ENCODE measurements around the gene MMP12. TPM values are rescaled to one million over a fixed set of nuclear protein-coding genes. Genes with fewer than 3 reads are reported as not detected.

The MMP12 gene
- total RNA-seq, 4 donors from 2014 or later: 0.40 to 0.53 TPM; not detected in 2

DNA sequence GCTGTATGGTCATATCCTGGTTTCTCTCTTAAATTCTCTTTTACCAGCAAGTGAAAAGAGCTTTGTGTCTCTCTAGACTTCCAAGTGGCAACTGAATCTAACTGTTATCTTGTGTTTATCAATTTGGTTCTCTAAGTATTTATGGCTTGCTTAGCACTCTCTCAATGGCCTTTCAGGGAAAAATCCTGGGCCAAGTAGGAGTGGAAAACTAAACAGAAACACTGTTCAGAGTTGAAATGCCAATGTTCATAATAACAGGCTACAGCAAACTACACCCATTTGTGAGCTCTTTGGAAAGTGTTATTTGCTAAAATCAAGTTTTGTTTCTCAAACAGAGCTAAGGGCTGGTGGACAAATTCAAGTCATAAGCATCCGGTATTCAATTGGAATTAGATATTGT lies 10.1 kb downstream of the MMP12 start:
- no peaks in the 10 kb centered on the region for H3K27me3 ChIP-seq
- H3K36me3 ChIP-seq: no peaks in the 10 kb centered on the region
- H3K27ac ChIP-seq: no peak overlapping the region
- H3K9me3 ChIP-seq: no peaks in the 10 kb centered on the region
- H3K4me3 ChIP-seq: no peak overlapping the region
- TF ChIP-seq, protein P1, sequence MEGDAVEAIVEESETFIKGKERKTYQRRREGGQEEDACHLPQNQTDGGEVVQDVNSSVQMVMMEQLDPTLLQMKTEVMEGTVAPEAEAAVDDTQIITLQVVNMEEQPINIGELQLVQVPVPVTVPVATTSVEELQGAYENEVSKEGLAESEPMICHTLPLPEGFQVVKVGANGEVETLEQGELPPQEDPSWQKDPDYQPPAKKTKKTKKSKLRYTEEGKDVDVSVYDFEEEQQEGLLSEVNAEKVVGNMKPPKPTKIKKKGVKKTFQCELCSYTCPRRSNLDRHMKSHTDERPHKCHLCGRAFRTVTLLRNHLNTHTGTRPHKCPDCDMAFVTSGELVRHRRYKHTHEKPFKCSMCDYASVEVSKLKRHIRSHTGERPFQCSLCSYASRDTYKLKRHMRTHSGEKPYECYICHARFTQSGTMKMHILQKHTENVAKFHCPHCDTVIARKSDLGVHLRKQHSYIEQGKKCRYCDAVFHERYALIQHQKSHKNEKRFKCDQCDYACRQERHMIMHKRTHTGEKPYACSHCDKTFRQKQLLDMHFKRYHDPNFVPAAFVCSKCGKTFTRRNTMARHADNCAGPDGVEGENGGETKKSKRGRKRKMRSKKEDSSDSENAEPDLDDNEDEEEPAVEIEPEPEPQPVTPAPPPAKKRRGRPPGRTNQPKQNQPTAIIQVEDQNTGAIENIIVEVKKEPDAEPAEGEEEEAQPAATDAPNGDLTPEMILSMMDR (IDR thresholded peaks at IDR 0.05): no peak
- TF ChIP-seq POLR2A (IDR thresholded peaks at IDR 0.05): no peak
- H3K4me1 ChIP-seq: no peaks in the 10 kb centered on the region
- DNase-seq: no peak

DNA sequence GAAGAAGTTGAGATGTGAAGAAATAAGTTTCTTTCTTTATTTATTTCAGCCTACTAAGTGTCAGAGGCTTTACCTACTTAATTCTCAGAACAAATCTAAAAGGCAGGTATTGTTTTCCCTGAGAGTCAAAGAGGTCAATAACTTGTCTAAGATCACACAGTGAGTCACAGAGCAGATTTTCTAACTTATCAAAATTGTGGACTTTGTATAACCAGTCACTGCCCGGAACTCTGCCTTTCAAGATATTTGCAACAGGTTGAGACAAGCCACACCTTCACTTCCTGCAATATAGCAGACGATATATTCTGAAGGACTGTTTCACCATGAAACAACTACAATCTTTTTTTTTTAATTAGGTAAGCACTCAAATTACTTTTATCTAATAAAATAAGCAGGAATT lies 20.8 kb downstream of the MMP12 start:
- H3K4me3 ChIP-seq: no peak overlapping the region
- H3K9me3 ChIP-seq: no peaks in the 10 kb centered on the region
- H3K27me3 ChIP-seq: no peaks in the 10 kb centered on the region
- no peaks in the 10 kb centered on the region for H3K36me3 ChIP-seq
- DNase-seq: no peak
- no peak overlapping the region for H3K27ac ChIP-seq
- no peak for TF ChIP-seq POLR2A (IDR thresholded peaks at IDR 0.05)
- TF ChIP-seq, protein P1 (IDR thresholded peaks at IDR 0.05): no peak
- peaks cover 0 to 13% (median 0%) of the 10 kb centered on the region in 4 donors for H3K4me1 ChIP-seq

DNA sequence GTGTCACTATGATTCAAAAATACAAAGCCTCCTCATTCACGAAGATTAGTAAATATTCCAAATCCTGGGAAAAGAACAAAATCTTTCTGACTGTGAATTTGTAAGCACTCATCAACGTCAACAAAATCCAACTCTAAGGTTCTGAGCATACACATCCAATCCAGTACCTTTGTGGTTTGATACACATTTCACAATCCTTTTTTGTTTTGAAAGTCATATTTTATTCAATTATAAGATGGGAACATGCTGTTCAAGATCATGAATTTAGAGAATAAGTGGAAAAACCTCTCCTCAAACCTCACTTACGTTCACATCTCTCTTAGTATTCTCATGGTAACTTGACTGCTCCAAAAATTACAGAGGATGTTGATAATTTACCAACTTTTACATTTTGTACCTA lies 21.7 kb downstream of the MMP12 start:
- Histone ChIP-seq H3K36me3 (no peaks in the 10 kb centered on the region), H3K9me3 (no peaks in the 10 kb centered on the region), H3K4me1 (peaks cover 0 to 13% (median 0%) of the 10 kb centered on the region in 4 donors), H3K4me3 (no peak overlapping the region), H3K27ac (no peak overlapping the region), H3K27me3 (no peaks in the 10 kb centered on the region)
- no peak for DNase-seq
- TF ChIP-seq POLR2A (IDR thresholded peaks at IDR 0.05): no peak
- TF ChIP-seq, protein P1 (IDR thresholded peaks at IDR 0.05): no peak

DNA sequence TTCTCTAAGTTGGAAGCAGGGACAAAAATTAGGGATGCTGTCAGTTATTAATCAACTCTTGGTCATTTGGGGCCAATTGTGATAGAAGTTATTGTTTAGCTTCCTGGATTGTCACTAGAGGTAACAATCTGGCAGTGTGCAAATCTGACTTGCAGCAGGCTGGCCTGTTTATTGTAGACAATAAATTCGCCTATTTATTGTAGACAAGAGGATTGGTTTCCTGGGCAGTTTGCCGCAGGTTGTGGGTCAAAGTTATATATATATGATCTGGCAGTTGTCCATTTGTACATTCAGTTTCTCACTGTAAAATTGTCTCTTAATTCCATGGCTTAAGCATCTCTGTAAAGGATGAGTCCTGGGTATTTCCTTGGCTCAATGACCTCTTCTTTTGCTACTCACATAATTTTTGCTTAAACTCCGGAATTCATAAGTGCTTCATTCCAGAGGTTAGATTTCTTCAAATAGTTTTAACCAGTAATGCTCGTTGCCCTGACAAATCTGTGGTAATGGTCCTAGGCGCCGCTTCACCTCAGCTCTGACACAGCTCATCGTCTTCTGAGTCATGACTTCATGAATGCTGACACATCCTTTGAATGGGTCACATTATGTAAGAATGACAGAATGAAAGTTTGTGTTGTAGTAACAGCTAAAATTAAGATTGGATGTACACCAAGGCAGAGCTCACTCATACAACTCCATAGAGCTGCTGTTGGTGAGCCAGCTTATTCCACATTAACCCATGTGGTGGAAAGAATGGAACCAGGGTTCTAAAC lies 23.6 kb downstream of the MMP12 start:
- peak in 1 of 3 donors; percentile 64 for DNase-seq
- peak overlapping the region in 1 of 4 donors; percentile 1 for H3K27ac ChIP-seq
- H3K4me3 ChIP-seq: no peak overlapping the region
- TF ChIP-seq, protein P1 (IDR thresholded peaks at IDR 0.05): no peak
- no peak for TF ChIP-seq POLR2A (IDR thresholded peaks at IDR 0.05)
- no peaks in the 10 kb centered on the region for H3K27me3 ChIP-seq
- H3K4me1 ChIP-seq: peaks cover 0 to 13% (median 0%) of the 10 kb centered on the region in 4 donors
- no peaks in the 10 kb centered on the region for H3K9me3 ChIP-seq
- H3K36me3 ChIP-seq: no peaks in the 10 kb centered on the region

DNA sequence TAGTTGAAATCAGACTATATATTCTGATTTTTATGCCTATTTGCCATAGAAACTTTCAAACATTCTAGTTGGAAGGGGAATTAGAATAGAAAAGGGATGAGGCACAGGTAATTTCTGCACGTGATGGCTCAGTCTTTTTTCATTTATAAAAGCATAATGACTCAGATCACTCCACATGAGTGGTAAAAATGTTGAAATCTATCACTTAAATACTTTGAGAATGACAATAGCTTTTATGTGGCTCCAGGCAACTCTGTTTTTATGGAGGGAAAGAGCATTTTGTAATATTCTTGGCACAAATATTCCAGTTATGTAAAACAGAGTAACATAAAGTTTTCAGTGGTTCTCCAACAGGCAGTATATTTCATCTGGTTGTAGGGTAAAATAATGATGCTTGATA lies 25.5 kb downstream of the MMP12 start:
- Histone ChIP-seq H3K4me3 (no peak overlapping the region), H3K27ac (no peak overlapping the region), H3K9me3 (no peaks in the 10 kb centered on the region), H3K36me3 (no peaks in the 10 kb centered on the region), H3K4me1 (peaks cover 0 to 13% (median 0%) of the 10 kb centered on the region in 4 donors), H3K27me3 (no peaks in the 10 kb centered on the region)
- no peak for DNase-seq
- TF ChIP-seq POLR2A (IDR thresholded peaks at IDR 0.05): no peak
- TF ChIP-seq, protein P1 (IDR thresholded peaks at IDR 0.05): no peak

Measured in Peyer's patch (tissue), 4 donors.